Right lobe of liver (tissue), 4 donors: Measurements from ENCODE around the gene NOS1.

Experiments used
- POLR2A ChIP-seq: fragments of 450-650 bp; IDR thresholded peaks from one replicate; pipeline ENCODE4 v1.6.1; 2017; ENCODE audit warnings: antibody characterized with exemption, mild to moderate bottlenecking
- TF ChIP-seq, protein P1 (sequence below), 4 donors: fragments of 200-600 bp in 3 of 4; fragments of 450-650 bp in 1 of 4; IDR thresholded peaks; one replicate each; pipeline versions ENCODE4 v1.5.1 to v1.8.0; 2016 to 2022; ENCODE audit warnings: antibody characterized with exemption in 4 of 4, mild to moderate bottlenecking in 2 of 4
- donor health status: DM: no; HTN: no; CAD: no.
- donor health status: DM: no; HTN: no; CAD: no.
- donor health status: DM: no; HTN: yes; CAD: no.

DNA sequence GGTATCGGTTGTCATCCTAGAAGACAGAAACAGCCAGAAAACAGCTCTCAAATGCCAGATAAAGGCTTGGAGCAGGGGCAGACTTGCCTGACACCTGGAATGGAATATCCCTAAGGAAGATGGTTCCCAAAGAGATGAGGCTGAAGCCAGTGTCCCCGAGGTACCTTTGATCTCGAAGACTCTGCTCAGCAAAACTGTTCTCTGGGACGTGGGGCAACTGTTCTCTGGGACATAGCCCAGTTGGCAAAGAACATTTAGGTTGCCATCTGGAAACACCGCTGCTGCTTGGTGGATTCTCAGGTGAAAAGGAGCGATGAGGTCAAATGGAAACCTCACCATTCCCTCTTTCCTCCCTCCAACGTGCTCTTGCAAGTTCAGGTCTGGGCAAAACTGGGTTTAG lies 143.3 kb downstream of the NOS1 start:
- TF ChIP-seq, protein P1, sequence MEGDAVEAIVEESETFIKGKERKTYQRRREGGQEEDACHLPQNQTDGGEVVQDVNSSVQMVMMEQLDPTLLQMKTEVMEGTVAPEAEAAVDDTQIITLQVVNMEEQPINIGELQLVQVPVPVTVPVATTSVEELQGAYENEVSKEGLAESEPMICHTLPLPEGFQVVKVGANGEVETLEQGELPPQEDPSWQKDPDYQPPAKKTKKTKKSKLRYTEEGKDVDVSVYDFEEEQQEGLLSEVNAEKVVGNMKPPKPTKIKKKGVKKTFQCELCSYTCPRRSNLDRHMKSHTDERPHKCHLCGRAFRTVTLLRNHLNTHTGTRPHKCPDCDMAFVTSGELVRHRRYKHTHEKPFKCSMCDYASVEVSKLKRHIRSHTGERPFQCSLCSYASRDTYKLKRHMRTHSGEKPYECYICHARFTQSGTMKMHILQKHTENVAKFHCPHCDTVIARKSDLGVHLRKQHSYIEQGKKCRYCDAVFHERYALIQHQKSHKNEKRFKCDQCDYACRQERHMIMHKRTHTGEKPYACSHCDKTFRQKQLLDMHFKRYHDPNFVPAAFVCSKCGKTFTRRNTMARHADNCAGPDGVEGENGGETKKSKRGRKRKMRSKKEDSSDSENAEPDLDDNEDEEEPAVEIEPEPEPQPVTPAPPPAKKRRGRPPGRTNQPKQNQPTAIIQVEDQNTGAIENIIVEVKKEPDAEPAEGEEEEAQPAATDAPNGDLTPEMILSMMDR (IDR thresholded peaks at IDR 0.05): no peak
- TF ChIP-seq POLR2A: no peak
